Right atrium auricular region (tissue), 2 donors: Measurements from ENCODE around the gene TGFB1I1. TPM values are rescaled to one million over a fixed set of nuclear protein-coding genes. Genes with fewer than 3 reads are reported as not detected.
"Not testable (repeated sequence)": the region's sequence is repeated elsewhere in the genome, so short reads cannot be mapped to it uniquely, and the experiment has no call there.

Source experiments
- DNase-seq: peaks from one replicate; pipeline ENCODE4 v3.0.0-alpha.2; 2019; ENCODE audit warnings: low spot score
- H3K27ac ChIP-seq, 2 donors: fragments of 200-600 bp; sonication (generic); 1 replicate in 1 of 2; 2 replicates in 1 of 2; pipeline ENCODE4 v1.5.1; 2016 to 2019
- H3K27me3 ChIP-seq, 2 donors: fragments of 200-600 bp; sonication (generic); one replicate each; pipeline versions ENCODE4 v1.5.1 to v1.6.0; 2017 to 2019
- H3K36me3 ChIP-seq: fragments of 200-600 bp; sonication (generic); one replicate; pipeline ENCODE4 v1.5.1; 2016
- H3K4me1 ChIP-seq, 2 donors: fragments of 200-600 bp; sonication (generic); one replicate each; pipeline versions ENCODE4 v1.5.1 to v1.6.0; 2017 to 2019
- H3K4me3 ChIP-seq, 2 donors: fragments of 200-600 bp; sonication (generic); 1 replicate in 1 of 2; 2 replicates in 1 of 2; pipeline ENCODE4 v1.5.1; 2017 to 2019; ENCODE audit warnings: mild to moderate bottlenecking in 1 of 2, moderate library complexity in 1 of 2
- H3K9me3 ChIP-seq, 2 donors: fragments of 200-600 bp; sonication (generic); one replicate each; pipeline ENCODE4 v1.5.1; 2019
- total RNA-seq, 2 donors: library from RNA; depleted of rRNA; stranded (reverse); fragments of >200 nt; gene quantifications; one replicate each; pipeline ENCODE4 v1.1.0, GENCODE V29; 2016
- TF ChIP-seq, protein P1 (sequence below), 2 donors: fragments of 200-600 bp; sonication (generic); IDR thresholded peaks; one replicate each; pipeline ENCODE4 v1.5.1; 2019; ENCODE audit warnings: antibody characterized with exemption in 2 of 2

TGFB1I1 gene
- total RNA-seq, 2 donors from 2014 or later, result 23.4 to 84.7 TPM

DNA sequence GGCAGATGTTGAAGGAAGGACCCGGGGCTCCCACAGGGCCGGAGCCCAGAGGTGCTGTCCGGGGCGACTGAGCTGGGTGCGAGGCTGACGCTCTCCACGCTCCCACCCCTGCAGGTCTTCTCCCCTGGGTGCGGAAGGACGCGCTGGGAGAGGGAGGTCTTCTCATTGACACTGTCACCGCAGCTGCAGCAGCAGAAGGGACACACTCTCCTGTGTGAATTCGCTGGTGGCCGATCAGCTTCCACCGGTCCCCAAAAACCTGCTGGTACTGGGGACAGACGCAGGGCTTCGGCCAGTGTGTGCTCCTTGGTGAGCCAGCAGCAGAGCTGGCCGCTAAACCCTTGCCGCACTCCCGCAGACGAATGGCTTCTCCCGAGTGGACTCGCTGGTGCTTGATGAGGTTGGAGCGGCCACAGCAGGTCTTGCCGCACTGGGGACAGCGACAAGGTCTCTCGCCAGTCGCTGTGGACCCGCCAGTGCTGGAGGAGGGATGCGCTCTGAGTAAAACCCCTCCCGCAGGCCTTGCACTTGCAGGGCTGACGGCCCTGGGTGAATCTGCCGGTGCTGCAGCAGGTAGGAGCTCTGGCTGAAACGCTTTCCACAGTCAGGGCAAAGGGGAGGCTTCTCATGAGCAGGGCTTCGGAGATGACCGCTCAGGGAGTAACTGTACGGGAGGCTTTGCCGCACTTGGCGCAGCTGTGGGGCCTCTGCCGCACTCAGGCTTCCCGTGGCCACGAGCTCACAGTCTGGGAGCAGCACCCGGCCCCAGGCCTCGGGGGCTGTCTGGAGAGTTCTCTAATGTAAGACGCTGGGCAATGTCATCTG, 35.5 kb upstream of the TGFB1I1 start:
- TF ChIP-seq, protein P1, sequence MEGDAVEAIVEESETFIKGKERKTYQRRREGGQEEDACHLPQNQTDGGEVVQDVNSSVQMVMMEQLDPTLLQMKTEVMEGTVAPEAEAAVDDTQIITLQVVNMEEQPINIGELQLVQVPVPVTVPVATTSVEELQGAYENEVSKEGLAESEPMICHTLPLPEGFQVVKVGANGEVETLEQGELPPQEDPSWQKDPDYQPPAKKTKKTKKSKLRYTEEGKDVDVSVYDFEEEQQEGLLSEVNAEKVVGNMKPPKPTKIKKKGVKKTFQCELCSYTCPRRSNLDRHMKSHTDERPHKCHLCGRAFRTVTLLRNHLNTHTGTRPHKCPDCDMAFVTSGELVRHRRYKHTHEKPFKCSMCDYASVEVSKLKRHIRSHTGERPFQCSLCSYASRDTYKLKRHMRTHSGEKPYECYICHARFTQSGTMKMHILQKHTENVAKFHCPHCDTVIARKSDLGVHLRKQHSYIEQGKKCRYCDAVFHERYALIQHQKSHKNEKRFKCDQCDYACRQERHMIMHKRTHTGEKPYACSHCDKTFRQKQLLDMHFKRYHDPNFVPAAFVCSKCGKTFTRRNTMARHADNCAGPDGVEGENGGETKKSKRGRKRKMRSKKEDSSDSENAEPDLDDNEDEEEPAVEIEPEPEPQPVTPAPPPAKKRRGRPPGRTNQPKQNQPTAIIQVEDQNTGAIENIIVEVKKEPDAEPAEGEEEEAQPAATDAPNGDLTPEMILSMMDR (IDR thresholded peaks at IDR 0.05), result no peak
- Histone ChIP-seq H3K36me3 (no peaks in the 10 kb centered on the region), H3K27ac (no peak overlapping the region), H3K9me3 (no peaks in the 10 kb centered on the region), H3K4me1 (peaks cover 0 to 8% of the 10 kb centered on the region in 2 donors), H3K4me3 (no peak overlapping the region), H3K27me3 (no peaks in the 10 kb centered on the region)
- DNase-seq, result no peak

DNA sequence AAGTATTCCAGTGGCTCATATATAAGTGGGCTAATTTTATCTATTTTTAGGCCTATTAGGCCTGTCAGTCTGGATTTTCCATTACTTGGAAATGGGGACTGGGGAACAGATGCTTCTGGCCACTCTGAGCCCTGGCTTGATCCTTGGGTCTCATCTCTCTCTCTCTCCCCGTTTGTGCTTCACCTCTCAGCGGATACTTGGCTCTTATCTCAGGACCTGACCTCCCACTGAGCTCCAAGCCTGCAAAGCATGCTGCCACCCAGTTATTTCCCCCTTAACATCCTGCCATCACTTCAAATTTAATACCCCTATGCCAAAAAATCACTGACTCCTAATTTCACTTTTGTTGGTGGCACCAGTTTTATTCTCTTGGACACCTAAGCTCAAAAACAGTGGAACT, 33.5 kb upstream of the TGFB1I1 start:
- no peaks in the 10 kb centered on the region for H3K27me3 ChIP-seq
- H3K27ac ChIP-seq, result peak overlapping the region in 1 of 2 donors; percentile 26
- no peaks in the 10 kb centered on the region for H3K36me3 ChIP-seq
- DNase-seq, result no peak
- peaks cover 0 to 21% of the 10 kb centered on the region in 2 donors for H3K4me1 ChIP-seq
- TF ChIP-seq, protein P1 (IDR thresholded peaks at IDR 0.05), result no peak
- H3K9me3 ChIP-seq, result no peaks in the 10 kb centered on the region
- no peak overlapping the region for H3K4me3 ChIP-seq

DNA sequence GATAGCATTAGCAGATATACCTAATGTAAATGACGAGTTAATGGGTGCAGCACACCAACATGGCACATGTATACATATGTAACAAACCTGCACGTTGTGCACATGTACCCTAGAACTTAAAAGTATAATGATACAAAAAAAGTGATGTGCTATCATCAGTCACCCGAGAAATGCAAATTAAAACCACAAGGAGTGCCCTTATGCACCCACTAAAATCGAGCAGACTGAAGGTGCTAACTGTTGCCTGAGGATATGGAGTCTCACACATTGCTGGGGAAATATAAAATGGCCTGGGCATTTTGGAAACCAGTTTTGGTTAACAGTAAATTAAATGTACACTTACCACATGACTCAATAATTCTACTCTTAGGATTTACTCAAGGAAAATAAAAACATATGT, 32.9 kb upstream of the TGFB1I1 start:
- H3K27me3 ChIP-seq, H3K4me3 ChIP-seq, H3K27ac ChIP-seq, H3K36me3 ChIP-seq, DNase-seq, H3K9me3 ChIP-seq: not testable (repeated sequence)
- peaks cover 0 to 16% of the 10 kb centered on the region in 2 donors for H3K4me1 ChIP-seq

DNA sequence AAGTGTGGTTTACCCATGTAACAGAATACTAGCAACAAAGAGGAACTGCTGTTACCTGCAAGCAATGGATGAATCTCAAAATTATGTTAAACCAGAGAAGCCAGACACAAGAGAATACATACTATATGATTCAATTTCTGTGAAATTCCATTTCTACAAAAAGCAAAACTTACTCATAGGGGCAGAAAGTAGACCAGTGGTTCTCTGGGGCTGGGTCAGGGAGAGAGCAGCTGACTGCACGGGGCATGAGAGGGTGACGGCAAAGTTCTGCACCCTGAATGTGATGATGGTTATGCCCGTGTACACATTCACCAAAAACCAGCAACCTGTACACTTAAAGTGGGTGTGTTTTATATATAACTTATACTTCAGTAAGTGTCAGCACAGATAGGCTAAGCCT, 32.4 kb upstream of the TGFB1I1 start:
- Histone ChIP-seq H3K36me3 (no peaks in the 10 kb centered on the region), H3K9me3 (no peaks in the 10 kb centered on the region), H3K4me1 (peaks cover 0 to 16% of the 10 kb centered on the region in 2 donors), H3K27me3 (no peaks in the 10 kb centered on the region), H3K4me3 (no peak overlapping the region), H3K27ac (no peak overlapping the region)
- no peak for DNase-seq
- TF ChIP-seq, protein P1 (IDR thresholded peaks at IDR 0.05), result no peak

DNA sequence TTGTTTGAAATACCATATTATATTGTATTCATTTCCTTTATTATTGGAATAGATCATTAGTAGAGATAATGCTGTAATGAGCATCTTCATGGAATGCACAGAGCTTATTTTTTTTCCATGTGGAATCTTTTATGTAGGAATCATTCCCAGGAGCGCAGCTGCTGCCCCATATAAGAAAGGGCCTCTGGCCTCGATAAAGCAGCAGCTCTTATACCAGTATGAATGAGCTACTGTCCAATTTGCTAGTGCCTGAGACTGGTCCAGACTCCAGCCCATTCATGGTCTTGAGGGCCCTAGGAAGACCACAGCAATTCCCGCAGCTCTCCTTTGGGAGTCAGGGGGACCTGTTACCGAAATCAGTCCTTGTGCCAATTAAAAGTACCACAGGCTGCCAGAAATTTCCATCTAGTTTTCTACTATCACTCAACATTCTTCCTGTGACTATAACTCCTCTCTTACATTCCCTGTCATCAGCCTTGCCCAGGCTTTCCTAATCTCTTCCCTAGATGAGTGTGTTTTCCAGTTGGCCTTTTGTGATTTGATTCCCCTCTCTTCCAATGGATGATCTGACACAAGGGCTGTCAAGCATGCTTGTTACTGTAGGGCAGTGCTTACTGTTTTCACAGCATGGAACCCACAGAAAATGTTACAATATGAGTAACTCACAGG, 31.3 kb upstream of the TGFB1I1 start:
- H3K9me3 ChIP-seq, result no peaks in the 10 kb centered on the region

DNA sequence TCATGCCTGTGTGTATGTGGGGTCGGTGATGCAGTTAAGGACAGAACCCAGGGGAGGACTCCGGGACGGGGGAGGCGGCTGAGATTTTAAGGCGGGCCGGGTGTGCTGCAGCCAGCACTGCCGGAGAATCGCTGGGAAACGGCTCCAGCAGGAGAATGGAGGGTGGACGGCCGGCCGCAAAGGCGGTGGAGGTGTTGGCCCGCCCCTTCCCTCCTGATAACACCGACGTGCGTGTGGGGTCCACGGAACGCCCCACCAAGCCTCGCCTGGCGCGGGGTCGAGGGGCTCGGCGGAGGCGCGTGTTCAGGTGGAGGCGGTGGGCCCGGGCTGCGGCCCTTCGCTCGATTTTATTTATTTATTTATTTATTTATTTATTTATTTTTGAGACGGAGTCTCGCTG, 30.0 kb upstream of the TGFB1I1 start:
- no peaks in the 10 kb centered on the region for H3K9me3 ChIP-seq
- no peak for DNase-seq
- H3K27me3 ChIP-seq, result no peaks in the 10 kb centered on the region
- H3K27ac ChIP-seq, result peak overlapping the region; percentile 93 to 96
- H3K4me3 ChIP-seq, result peak overlapping the region; percentile 51 to 74
- TF ChIP-seq, protein P1 (IDR thresholded peaks at IDR 0.05), result no peak
- H3K4me1 ChIP-seq, result peaks cover 0 to 16% of the 10 kb centered on the region in 2 donors
- H3K36me3 ChIP-seq, result no peaks in the 10 kb centered on the region

More for the DNA sequence above, 31.3 kb upstream of the TGFB1I1 start:
- no peak for DNase-seq
- TF ChIP-seq, protein P1 (IDR thresholded peaks at IDR 0.05), result no peak
- peak overlapping the region; percentile 46 to 96 for H3K27ac ChIP-seq
- H3K4me1 ChIP-seq, result peaks cover 0 to 16% of the 10 kb centered on the region in 2 donors
- H3K27me3 ChIP-seq, result no peaks in the 10 kb centered on the region
- H3K36me3 ChIP-seq, result no peaks in the 10 kb centered on the region
- no peak overlapping the region for H3K4me3 ChIP-seq

DNA sequence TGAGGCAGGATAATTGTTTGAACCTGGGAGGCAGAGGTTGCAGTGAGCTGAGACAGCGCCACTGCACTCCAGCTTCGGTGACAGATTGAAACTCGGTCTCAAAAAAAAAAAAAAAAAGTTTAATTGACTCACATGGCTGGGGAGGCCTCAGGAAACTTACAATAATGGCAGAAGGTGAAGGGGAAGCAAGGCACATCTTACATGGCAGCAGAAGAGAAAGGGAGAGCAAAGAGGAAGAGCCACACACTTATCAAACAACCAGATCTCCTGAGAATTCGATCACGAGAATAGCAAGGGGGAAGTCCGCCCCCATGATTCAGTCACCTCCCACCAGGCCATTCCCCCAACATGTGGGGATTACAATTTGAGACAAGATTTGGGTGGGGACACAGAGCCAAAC, 26.0 kb upstream of the TGFB1I1 start:
- not testable (repeated sequence) for H3K27me3 ChIP-seq, DNase-seq, H3K4me3 ChIP-seq, H3K36me3 ChIP-seq, H3K9me3 ChIP-seq, H3K27ac ChIP-seq
- H3K4me1 ChIP-seq, result peaks cover 0 to 13% of the 10 kb centered on the region in 2 donors
